Measurements from ENCODE around the gene TNS3.

Gene TNS3

DNA sequence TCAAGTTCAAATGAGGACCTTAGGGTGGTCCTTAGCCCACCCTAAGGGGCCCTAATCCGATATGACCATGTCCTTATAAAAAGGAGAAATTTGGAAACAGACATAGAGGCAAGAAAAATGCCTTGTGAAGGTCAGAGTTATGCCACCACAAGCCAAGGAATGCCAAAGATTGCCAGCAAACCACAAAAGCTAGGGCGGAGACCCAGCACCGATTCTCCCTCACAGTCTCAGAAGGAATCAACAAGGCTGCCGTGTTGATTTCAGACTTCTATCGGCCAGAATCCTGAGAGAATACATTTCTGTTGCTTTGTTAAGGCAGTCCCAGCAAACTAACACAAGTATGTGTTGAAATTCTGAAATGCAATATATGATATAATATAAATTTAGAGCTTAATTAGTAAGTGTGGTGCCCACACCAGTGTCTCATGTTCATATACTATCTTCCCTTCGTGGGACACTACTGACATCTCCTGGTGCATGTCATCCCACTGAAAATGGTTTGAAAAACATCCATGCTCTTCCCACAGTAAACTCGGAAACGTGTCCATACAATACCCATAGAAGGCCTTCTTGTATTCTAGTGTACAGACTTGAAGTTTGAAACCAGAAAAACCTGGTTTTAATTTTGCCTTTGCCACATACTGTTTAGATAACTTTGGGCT lies 349.0 kb downstream of the TNS3 start:
- DNase-seq (ENCODE audit: low read depth, low spot score) = peak; percentile 64

DNA sequence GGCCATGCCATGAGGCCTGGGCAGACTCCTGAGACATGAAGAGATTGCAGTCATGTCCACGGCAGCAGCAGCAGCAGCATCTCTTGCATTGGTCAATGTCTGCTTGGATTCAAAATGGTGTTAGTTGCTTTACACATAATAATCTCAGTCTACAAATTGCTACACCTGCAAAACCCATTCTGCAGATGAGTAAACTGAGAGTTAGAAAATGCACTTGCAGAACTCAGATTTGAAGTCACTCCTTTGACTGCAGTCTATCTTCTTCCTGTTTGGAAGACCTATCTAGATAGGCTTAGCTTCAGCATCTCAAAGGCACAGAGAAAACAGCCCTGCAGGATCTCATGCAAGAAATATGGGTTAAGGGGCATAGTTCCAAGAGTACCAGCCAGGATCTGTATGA lies 350.3 kb downstream of the TNS3 start:
- DNase-seq (ENCODE audit: low read depth, low spot score) = no peak

DNA sequence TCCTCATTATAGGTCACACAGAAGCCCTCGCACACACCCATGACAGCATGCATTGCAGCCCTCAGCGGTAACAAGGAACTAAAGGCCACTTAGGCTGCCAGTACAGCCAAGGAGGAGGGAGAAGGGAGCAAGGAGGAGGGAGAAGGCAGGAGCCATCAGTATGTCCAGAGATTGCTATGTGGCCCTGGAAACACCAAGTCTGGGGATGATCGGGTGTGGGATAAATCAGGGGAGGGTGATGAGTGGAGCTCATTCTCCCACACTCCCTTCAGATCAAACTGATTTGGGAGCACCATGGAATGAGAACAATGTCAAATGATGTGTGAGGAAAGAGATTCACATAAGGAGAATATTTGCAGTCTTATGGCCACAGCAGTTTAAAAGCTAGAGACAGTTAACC lies 350.9 kb downstream of the TNS3 start:
- DNase-seq (ENCODE audit: low read depth, low spot score) = no peak

DNA sequence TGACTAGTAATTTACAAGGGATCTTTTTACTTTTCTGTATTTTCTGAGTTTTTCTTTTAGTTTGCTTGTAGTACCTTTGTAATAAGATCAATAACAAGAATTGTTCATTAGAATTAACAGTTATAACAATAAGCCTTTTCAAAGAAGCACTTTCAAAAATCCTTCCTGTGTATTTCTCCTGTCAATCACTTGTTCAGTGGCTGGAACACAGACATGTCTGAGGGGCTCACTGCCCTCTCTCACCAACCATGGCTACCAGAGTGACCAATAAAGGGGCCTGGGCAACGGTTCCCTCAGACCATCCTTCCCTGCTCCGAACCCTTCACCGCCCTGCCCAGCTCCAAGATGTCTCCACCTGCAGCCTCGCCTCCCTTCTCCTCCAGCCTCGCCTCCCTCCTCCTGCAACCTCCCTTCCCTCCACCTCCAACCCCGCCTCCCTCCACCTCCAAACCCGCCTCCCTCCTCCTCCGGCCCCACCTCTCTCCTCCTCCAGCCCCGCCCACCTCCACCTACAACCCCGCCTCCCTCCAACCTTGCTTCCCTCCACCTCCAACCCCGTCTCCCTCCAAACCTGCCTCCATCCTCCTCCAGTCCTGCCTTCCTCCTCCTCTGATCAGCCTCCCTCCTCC lies 353.4 kb downstream of the TNS3 start:
- DNase-seq (ENCODE audit: low read depth, low spot score) = no peak

DNA sequence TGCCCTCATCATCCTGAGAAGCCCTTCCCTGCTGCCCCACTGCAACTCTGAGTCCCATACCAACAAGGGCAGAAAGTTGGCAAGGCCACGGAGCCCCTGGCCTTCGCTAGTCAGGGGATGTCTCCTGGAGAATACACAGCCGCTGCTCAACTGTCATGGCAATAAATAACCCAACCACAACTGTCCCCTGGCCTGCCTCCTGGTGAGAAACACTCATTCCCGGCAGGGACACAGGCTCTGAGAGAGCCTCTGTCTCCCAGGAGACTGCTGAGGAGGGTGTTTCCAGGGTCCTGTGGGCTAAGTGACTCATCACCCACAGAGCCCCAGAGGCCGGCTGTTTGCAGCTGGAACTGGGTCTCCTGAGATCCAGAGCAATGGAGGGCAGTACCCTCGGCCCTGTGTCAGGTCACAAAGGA lies 354.1 kb downstream of the TNS3 start:
- DNase-seq (ENCODE audit: low read depth, low spot score) = peak; percentile 79

DNA sequence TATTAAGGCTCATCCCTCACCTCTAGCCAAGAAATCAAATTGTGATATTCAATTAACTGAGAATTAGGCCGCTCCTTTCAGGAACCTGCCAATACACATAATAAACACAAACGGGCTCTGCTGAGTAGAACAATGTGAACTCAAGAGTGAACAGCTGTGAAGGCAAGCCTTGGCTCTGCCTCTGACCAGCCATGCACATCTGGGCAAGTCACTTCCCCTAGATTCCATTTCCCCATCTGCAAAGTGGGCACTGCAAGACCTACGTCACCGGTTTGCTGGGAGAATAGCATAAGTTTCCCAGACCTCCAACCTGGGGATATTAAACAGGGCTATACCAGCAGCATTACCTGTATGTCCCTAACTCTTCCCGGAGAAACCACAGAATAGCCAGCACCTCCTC lies 355.2 kb downstream of the TNS3 start:
- DNase-seq (ENCODE audit: low read depth, low spot score) = no peak

DNA sequence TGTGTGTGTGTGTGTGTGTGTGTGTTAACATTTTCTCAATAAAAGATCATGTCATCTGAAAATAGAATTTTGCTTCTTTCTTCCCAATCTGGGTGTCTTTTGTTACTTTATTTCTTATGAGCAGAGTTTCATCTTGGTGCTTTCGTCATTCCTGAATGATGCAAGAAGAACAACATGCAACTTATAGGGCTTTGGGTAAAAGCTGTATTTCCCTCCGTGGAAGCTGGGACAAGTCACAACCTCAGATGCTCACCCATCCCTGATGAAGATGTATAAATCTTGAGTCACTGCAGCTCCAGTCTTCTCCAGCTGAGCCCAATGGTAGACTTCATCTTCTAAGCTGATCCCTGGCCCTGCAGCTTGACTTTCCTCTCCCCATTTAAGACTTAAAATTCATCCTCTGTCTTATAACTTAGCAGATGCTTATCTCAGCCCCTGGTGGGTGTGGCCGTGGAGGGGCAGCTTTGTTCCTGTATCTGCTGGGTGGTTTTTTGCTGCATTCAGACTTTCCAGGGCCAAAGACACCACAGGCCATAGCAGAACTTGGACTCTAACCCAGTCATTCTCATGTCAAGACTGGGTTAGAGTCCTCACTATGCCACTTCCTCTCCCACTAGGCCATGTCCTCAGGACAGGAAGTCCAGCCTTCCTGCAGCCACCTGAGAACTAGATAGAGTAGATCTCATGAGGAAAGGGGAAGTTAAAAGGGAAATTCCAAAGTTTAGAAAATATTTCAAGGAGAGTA lies 356.4 kb downstream of the TNS3 start:
- DNase-seq (ENCODE audit: low read depth, low spot score) = no peak

Data from astrocyte of the hippocampus (primary cell).